HUES6 (cell line): ENCODE measurements around the gene MYL12B.
"Not testable (repeated sequence)": the region's sequence is repeated elsewhere in the genome, so short reads cannot be mapped to it uniquely, and the experiment has no call there.

ENCODE experiments used
- H3K27ac ChIP-seq: 2 replicates; pipeline ENCODE4 v1.7.0; 2013; ENCODE audit warnings: low read depth, mild to moderate bottlenecking, low read length, inconsistent platforms
- H3K27me3 ChIP-seq: 2 replicates; pipeline ENCODE4 v1.6.1; 2013; ENCODE audit warnings: low read length; ENCODE audit not compliant: control insufficient read depth, insufficient read depth
- H3K36me3 ChIP-seq: 2 replicates; pipeline ENCODE4 v1.6.1; 2013; ENCODE audit warnings: low read length; ENCODE audit not compliant: control insufficient read depth, insufficient read depth
- H3K4me1 ChIP-seq: 2 replicates; pipeline ENCODE4 v1.6.1; 2013; ENCODE audit warnings: low read length; ENCODE audit not compliant: control insufficient read depth, insufficient read depth
- H3K4me3 ChIP-seq: 2 replicates; pipeline ENCODE4 v1.5.1; 2013; ENCODE audit warnings: low read depth, low read length
- H3K9ac ChIP-seq: one replicate; pipeline ENCODE4 v1.6.1; 2013; ENCODE audit warnings: mild to moderate bottlenecking, low read length
- H3K9me3 ChIP-seq: 2 replicates; pipeline ENCODE4 v1.6.1; 2013; ENCODE audit warnings: low read depth, low read length; ENCODE audit not compliant: control insufficient read depth, insufficient read depth

MYL12B gene

GRCh38 chr18:3265564-3266033 lies 3.7 kb downstream of the MYL12B start:
- Histone ChIP-seq H3K27me3 (no peaks in the 10 kb centered on the region), H3K9ac (no peak overlapping the region), H3K4me3 (no peak overlapping the region), H3K36me3 (no peaks in the 10 kb centered on the region), H3K9me3 (no peaks in the 10 kb centered on the region), H3K4me1 (peaks cover 21% of the 10 kb centered on the region), H3K27ac (no peak overlapping the region)

- H3K36me3 ChIP-seq: no peaks in the 10 kb centered on the region
- no peaks in the 10 kb centered on the region for H3K9me3 ChIP-seq
- no peak overlapping the region for H3K9ac ChIP-seq
- H3K27ac ChIP-seq: no peak overlapping the region
- no peak overlapping the region for H3K4me3 ChIP-seq
- H3K4me1 ChIP-seq: peaks cover 21% of the 10 kb centered on the region
- H3K27me3 ChIP-seq: no peaks in the 10 kb centered on the region
Measured at GRCh38 chr18:3266062-3266608, 4.2 kb downstream of the MYL12B start.

- Histone ChIP-seq H3K9ac (no peak overlapping the region), H3K36me3 (peaks cover 9% of the 10 kb centered on the region), H3K27me3 (no peaks in the 10 kb centered on the region), H3K27ac (no peak overlapping the region), H3K4me1 (peaks cover 20% of the 10 kb centered on the region), H3K9me3 (no peaks in the 10 kb centered on the region), H3K4me3 (no peak overlapping the region)
Measured at GRCh38 chr18:3268306-3268705, 6.4 kb downstream of the MYL12B start.

DNA sequence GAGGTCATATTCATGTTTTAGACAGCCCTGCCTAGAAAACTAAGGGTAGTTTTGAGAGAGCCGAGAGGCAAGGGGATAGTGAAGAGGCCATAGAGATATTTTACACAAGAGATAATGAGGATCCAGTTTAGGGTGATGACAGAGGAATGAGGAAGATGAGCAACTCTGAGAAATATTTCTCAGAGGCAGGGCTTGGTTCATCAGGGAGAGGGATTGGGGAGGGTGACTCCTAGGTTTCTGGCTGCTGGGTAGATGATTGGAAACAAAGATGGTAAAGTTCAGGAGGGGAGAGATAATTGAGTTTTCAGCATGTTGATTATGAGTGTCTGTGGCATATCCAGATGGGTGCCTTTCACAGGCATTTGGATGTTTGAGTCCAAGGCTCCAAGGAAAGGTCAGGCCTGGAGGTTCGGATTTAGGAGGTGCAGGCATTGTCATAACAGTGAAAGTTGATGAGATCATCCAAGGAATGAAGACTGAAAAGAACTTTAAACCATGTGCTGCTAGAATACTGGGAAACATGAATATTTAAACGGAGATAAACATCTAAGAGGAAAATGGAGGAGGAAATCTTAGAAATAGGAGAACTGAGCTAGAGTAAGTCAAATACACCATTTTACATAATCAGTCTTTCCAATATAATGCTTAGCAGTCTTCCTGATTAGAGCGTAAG lies 7.4 kb downstream of the MYL12B start:
- Histone ChIP-seq H3K27ac (no peak overlapping the region), H3K9ac (no peak overlapping the region), H3K9me3 (no peaks in the 10 kb centered on the region), H3K4me3 (no peak overlapping the region), H3K4me1 (peaks cover 13% of the 10 kb centered on the region), H3K36me3 (peaks cover 20% of the 10 kb centered on the region), H3K27me3 (no peaks in the 10 kb centered on the region)

- Histone ChIP-seq H3K9me3 (no peaks in the 10 kb centered on the region), H3K27me3 (no peaks in the 10 kb centered on the region), H3K9ac (no peak overlapping the region), H3K27ac (no peak overlapping the region), H3K36me3 (peaks cover 25% of the 10 kb centered on the region), H3K4me1 (peaks cover 13% of the 10 kb centered on the region), H3K4me3 (no peak overlapping the region)
Measured at GRCh38 chr18:3269914-3270299, 8.0 kb downstream of the MYL12B start.

- Histone ChIP-seq H3K27me3 (no peaks in the 10 kb centered on the region), H3K4me3 (no peak overlapping the region), H3K27ac (no peak overlapping the region), H3K9me3 (no peaks in the 10 kb centered on the region), H3K36me3 (peaks cover 52% of the 10 kb centered on the region), H3K4me1 (peaks cover 12% of the 10 kb centered on the region; the same call in 1 of the 2 replicates), H3K9ac (no peak overlapping the region)
Measured at GRCh38 chr18:3273042-3273441, 11.1 kb downstream of the MYL12B start.

DNA sequence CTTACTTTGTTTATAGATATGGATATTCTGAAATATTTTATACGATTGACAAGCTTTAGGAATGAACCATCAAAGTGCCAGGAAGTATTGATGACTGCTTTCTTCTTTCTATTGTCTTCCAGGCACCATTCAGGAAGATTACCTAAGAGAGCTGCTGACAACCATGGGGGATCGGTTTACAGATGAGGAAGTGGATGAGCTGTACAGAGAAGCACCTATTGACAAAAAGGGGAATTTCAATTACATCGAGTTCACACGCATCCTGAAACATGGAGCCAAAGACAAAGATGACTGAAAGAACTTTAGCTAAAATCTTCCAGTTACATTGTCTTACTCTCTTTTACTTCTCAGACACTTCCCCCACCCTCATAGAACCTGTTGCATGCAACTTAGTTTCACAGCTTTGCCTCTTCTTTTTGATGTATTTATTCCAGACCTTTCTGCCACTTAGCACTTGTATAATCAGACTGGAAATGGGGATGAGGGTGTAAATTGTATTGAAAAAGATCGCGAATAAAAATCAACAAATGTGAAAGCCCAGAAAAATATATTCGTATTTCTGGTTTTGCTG lies 15.8 kb downstream of the MYL12B start:
- H3K27me3 ChIP-seq, H3K9ac ChIP-seq, H3K4me3 ChIP-seq, H3K27ac ChIP-seq, H3K9me3 ChIP-seq: not testable (repeated sequence)
- Histone ChIP-seq H3K4me1 (peaks cover 30% of the 10 kb centered on the region), H3K36me3 (peaks cover 54% of the 10 kb centered on the region)

DNA sequence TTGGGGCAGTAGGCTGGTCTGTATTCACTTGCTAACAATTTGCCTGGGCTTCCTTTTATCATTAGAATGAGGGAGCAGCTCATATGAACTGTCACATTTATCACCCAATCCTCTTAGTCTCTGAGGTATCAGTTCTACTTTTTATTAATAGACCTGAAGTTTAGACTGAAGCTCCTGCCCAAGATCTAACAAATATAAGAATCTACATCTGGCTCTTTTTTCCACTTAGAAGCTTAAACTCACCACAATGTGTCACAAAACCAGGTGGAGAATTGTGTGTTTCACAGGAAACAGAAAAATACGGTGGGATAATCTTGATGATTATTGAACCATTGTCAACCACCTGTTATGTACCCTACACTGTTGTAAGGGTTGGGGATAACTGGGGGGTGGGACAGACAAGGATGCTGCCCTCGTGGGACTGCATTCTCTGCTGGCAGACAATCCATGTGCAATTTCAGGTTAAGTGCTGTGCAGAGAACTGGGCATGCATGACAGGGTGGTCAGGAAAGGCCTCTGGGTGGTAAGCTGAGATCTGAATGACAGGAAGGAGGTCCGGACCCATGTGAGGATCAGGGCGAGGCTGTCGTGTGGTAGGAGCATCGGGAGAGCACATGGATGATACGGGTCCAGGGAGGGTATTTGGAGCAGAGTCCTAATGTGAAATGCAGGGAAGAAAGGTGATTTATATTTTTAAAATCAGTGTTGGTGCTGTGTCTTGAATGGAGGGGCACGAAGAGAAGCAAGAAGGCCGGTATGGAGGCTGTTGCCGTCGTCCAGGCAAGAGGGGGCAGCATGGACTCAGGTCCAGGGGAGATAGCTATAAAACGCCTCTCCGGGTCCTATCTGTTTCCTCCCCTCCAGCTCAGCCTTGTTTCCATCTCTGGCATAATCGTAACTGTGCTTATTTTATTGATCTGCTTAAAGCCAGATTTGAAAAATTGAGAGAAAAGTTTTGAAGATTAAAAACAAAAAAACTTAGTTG lies 17.6 kb downstream of the MYL12B start:
- Histone ChIP-seq H3K27me3 (no peaks in the 10 kb centered on the region), H3K4me3 (no peak overlapping the region), H3K27ac (no peak overlapping the region), H3K4me1 (peaks cover 37% of the 10 kb centered on the region), H3K36me3 (peaks cover 36% of the 10 kb centered on the region), H3K9me3 (no peaks in the 10 kb centered on the region), H3K9ac (no peak overlapping the region)

DNA sequence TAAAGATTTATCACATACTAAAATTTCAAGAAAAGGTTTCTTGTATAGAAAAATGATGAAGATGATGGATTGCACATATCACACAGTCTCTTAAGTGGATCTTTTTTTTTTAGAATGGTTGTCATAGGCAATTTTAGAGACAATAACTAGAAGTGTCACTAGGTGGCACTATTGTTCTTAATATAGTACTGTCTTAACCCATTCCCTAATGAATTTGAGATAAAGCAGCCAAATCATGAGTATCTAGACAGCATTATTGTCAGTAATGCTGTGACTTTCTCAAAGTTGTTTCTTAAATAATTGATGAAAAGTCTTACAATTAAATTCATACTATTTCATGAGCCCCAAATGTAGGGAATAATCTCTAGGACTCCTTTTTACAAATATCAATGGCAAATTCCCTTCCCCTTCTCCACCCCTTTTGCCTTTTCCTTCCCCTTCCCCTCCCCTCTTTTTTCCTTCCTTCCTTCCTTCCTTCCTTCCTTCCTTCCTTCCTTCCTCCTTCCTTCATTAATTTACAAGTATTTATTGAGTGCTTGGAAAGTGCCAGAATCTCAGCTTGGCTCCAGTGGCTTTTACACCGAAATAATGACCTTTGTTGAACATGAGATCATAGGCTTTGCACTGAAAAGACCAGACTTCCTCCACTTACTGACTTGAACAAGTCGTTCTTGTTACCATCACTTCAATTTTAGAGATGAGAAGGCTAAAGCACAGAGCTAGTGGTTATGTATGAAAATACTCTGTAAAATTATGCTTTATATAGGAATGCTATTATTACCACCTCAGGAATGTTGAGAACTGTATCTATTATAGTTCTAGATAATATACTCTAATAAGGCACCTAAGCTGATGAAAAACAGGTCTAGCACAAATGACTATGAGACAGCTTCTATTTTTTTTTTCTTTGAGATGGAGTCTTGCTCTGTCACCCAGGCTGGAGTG lies 19.8 kb downstream of the MYL12B start:
- H3K4me1 ChIP-seq: peaks cover 37% of the 10 kb centered on the region
- peaks cover 4% of the 10 kb centered on the region for H3K9me3 ChIP-seq
- H3K4me3 ChIP-seq: no peak overlapping the region
- peaks cover 16% of the 10 kb centered on the region for H3K36me3 ChIP-seq
- H3K27me3 ChIP-seq: no peaks in the 10 kb centered on the region
- H3K27ac ChIP-seq: no peak overlapping the region
- H3K9ac ChIP-seq: no peak overlapping the region

GRCh38 chr18:3283253-3283863 lies 21.4 kb downstream of the MYL12B start:
- H3K9me3 ChIP-seq: peaks cover 4% of the 10 kb centered on the region
- no peak overlapping the region for H3K27ac ChIP-seq
- no peak overlapping the region for H3K4me3 ChIP-seq
- H3K36me3 ChIP-seq: peaks cover 2% of the 10 kb centered on the region
- H3K27me3 ChIP-seq: no peaks in the 10 kb centered on the region
- peaks cover 29% of the 10 kb centered on the region for H3K4me1 ChIP-seq
- H3K9ac ChIP-seq: no peak overlapping the region
